Measurements from ENCODE around the gene ASMTL.
A peak's percentile ranks its signal among the peaks of the same experiment; 100 is the strongest.

The ASMTL gene

DNA sequence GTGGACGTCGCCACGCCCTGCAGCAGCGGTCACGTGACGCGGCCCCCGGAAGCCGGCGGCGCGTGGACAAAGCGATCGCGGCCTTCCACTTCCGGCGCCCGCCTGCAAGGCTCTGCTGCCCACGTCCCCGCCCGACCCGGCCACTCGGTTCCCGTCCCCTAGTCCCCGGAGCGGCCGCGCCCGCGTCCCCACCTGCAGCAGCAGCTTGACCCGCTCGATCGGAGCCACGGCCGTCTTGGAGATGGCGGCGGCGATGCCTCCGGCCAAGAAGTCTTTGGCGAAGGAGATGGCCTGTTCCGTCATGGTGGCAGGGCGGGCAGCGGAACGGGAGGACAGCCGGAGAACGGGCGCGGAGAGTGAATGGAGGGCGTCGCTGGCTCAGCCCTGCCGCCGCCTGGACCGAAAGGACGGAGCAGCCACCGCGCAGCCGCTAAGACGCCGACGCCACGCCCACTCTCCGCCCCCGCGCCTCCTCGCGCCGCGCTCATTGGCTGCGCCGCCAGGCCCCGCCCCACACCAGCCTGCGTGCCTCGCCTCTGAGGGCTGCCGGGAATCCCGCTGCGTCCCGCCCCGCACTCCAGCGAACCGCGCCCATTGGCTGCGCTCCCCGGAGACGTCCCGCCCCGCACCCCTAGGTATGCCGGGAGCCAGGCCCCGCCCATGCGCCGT, 60.9 kb downstream of the ASMTL start, which contains the start of gene SLC25A6:
Gene SLC25A6, minus strand, starts transcription at position 407 of the 669 bp plus-strand sequence. Its CDS starts 104 bp downstream, at position 303.
- peaks cover 40% of the 10 kb centered on the region for H3K36me3 ChIP-seq (replicated peaks)
- no peaks in the 10 kb centered on the region for H3K27me3 ChIP-seq (replicated peaks)
- H3K4me3 ChIP-seq (ENCODE audit: low read depth, low read length) = peak within 1 kb of the TSS; percentile 100
- H3K27ac ChIP-seq = peak within 1 kb of the TSS; percentile 95
- in situ Hi-C loops (cut with HindIII; ENCODE audit: low pct_ligation_motif_present, low sequenced_read_pairs) = no loop called here
- TF ChIP-seq, protein P1, sequence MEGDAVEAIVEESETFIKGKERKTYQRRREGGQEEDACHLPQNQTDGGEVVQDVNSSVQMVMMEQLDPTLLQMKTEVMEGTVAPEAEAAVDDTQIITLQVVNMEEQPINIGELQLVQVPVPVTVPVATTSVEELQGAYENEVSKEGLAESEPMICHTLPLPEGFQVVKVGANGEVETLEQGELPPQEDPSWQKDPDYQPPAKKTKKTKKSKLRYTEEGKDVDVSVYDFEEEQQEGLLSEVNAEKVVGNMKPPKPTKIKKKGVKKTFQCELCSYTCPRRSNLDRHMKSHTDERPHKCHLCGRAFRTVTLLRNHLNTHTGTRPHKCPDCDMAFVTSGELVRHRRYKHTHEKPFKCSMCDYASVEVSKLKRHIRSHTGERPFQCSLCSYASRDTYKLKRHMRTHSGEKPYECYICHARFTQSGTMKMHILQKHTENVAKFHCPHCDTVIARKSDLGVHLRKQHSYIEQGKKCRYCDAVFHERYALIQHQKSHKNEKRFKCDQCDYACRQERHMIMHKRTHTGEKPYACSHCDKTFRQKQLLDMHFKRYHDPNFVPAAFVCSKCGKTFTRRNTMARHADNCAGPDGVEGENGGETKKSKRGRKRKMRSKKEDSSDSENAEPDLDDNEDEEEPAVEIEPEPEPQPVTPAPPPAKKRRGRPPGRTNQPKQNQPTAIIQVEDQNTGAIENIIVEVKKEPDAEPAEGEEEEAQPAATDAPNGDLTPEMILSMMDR (IDR thresholded peaks at IDR 0.05; ENCODE audit: low read depth, low read length, missing control alignments) = peak; percentile 6
- DNase-seq = peak; percentile 96

DNA sequence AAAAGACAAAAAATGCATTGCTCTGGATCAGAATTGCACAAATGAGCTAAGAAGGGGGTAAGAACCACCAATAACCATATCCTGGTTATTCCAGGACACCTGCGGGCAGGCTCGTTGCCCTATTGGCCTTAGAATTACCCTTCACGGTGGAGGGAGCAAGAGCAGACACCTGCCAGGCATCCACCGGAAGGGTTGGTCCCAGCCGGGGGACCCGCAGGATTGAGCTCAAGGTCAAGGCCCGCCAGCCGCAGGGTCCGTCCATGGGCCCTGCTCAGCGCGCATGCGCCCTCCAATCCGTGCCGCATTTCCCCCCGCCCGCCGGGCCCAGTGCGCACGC, 61.4 kb downstream of the ASMTL start:
- TF ChIP-seq, protein P1 (IDR thresholded peaks at IDR 0.05; ENCODE audit: low read depth, low read length, missing control alignments) = no peak
- DNase-seq = no peak
- peak overlapping the region; percentile 95 for H3K27ac ChIP-seq
- peak overlapping the region; percentile 100 for H3K4me3 ChIP-seq (ENCODE audit: low read depth, low read length)
- in situ Hi-C loops (cut with HindIII; ENCODE audit: low pct_ligation_motif_present, low sequenced_read_pairs) = no loop called here
- no peaks in the 10 kb centered on the region for H3K27me3 ChIP-seq (replicated peaks)
- H3K36me3 ChIP-seq (replicated peaks) = peaks cover 45% of the 10 kb centered on the region

DNA sequence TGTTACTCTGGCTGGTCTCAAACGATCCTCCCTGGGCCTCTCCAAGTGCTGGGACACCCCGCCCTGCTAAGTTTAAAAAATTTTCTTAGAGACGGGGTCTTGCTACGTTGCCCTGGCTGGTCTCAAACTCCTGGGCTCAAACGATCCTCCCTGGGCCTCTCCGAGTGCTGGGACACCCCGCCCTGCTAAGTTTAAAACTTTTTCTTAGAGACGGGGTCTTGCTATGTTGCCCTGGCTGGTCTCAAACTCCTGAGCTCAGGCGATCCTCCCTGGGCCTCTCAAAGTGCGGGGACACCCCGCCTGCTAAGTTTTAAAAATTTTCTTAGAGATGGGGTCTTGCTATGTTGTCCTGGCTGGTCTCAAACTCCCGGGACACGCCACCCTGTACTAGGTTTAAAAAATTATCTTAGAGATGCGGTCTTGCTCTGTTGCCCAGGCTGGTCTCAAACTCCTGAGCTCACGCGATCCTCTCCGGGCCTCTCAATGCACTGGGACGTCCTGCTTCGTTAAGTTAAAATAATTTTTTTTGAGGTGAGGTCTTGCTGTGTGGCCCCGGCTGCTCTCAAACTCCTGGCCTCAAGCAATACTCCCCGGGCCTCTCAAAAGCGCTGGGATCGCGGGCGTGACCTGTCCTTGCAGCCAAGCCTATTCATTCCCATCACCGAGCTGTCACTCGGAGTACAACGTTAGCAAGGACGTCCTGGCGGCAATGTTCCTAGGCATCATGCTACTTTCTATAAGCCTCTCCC, 61.9 kb downstream of the ASMTL start:
- no peaks in the 10 kb centered on the region for H3K27me3 ChIP-seq (replicated peaks)
- H3K36me3 ChIP-seq (replicated peaks) = peaks cover 50% of the 10 kb centered on the region
- peak overlapping the region; percentile 100 for H3K4me3 ChIP-seq (ENCODE audit: low read depth, low read length)
- no peak overlapping the region for H3K27ac ChIP-seq
- in situ Hi-C loops (cut with HindIII; ENCODE audit: low pct_ligation_motif_present, low sequenced_read_pairs) = no loop called here
- DNase-seq = no peak
- TF ChIP-seq, protein P1 (IDR thresholded peaks at IDR 0.05; ENCODE audit: low read depth, low read length, missing control alignments) = no peak

DNA sequence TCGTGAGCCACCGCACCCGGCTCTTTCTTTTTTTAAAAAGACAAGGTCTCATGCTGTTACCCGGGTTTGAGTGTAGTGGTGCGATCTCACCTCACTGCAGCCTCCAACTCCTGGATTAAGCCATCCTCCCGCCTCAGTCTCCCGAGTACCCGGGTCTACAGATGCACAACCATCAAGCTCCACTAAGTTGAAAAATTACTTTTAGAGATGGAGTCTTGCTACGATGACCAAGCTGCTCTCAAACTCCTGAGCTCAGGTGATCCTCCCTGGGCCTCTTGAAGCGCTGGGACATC, 62.8 kb downstream of the ASMTL start:
- no peak for DNase-seq
- H3K36me3 ChIP-seq (replicated peaks) = peaks cover 59% of the 10 kb centered on the region
- in situ Hi-C loops (cut with HindIII; ENCODE audit: low pct_ligation_motif_present, low sequenced_read_pairs) = no loop called here

DNA sequence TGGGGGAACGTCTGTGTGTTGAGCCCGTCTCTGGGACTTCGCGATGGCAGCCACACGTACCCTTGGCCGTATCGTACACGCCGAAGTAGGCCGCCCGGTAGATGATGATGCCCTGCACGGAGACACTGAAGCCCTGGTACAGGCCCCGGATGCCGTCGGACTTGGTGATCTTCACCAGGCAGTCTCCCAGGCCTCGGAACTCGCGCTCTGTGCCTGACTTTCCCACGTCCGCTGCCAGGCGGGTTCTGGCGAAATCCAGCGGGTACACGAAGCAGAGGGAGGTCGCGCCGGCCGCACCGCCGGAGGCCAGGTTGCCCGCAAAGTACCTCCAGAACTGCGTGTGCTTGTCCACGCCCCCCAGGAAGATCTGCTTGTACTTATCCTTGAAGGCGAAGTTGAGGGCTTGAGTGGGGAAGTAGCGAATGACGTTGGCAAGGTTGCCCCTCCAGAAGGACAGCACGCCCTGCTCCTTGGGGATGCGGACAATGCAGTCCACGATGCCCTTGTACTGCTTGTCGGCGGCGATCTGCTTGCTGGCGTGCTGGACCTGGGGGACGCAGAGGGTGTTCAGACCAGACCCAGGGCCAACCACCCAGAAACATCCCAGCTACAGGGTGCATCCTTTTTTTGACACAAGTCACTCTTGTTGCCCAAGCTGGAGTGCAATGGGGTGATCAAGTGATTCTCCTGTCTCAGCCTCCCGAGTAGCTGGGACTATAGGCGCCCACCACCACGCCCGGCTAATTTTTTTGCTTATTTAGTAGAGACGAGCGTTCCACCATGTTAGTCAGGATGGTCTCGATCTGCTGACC, 63.3 kb downstream of the ASMTL start:
- Histone ChIP-seq H3K27ac (no peak overlapping the region), H3K27me3 (replicated peaks) (no peaks in the 10 kb centered on the region), H3K36me3 (replicated peaks) (peaks cover 64% of the 10 kb centered on the region), H3K4me3 (ENCODE audit: low read depth, low read length) (no peak overlapping the region)
- no peak for DNase-seq
- TF ChIP-seq, protein P1 (IDR thresholded peaks at IDR 0.05; ENCODE audit: low read depth, low read length, missing control alignments) = no peak
- in situ Hi-C loops (cut with HindIII; ENCODE audit: low pct_ligation_motif_present, low sequenced_read_pairs) = no loop called here

More for the DNA sequence above, 62.8 kb downstream of the ASMTL start:
- Histone ChIP-seq H3K4me3 (ENCODE audit: low read depth, low read length) (no peak overlapping the region), H3K27me3 (replicated peaks) (no peaks in the 10 kb centered on the region), H3K27ac (no peak overlapping the region)
- TF ChIP-seq, protein P1 (IDR thresholded peaks at IDR 0.05; ENCODE audit: low read depth, low read length, missing control alignments) = no peak

All from brain microvascular endothelial cell (primary cell).